HAP-1 (cell line): ENCODE data around the gene EPHB2.

ENCODE experiments used
- DNase-seq, 2 experiments: peaks; one replicate each; pipeline ENCODE4 v3.0.0-alpha.2; 2016 to 2020; ENCODE audit warnings: low spot score in 2 of 2
- H3K27me3 ChIP-seq: fragments of 250-450 bp; sonication (Bioruptor Pico); 2 replicates; pipeline ENCODE4 v1.5.1; 2020; ENCODE audit warnings: low read depth, mild to moderate bottlenecking, moderate library complexity
- H3K36me3 ChIP-seq: fragments of 250-450 bp; sonication (Bioruptor Pico); replicated peaks from 2 replicates; pipeline ENCODE4 v1.5.1; 2020; ENCODE audit warnings: mild to moderate bottlenecking
- H3K4me1 ChIP-seq: fragments of 250-450 bp; sonication (Bioruptor Pico); 2 replicates; pipeline ENCODE4 v1.5.1; 2020; ENCODE audit warnings: mild to moderate bottlenecking
- H3K4me3 ChIP-seq: fragments of 250-450 bp; sonication (Bioruptor Pico); 2 replicates; pipeline ENCODE4 v1.5.1; 2020; ENCODE audit warnings: mild to moderate bottlenecking, moderate library complexity
- H3K9me3 ChIP-seq: fragments of 250-450 bp; sonication (Bioruptor Pico); 2 replicates; pipeline ENCODE4 v1.5.1; 2020; ENCODE audit warnings: mild to moderate bottlenecking, moderate library complexity
- in situ Hi-C: fragments of 300-500 bp; cut with MboI; formaldehyde crosslinking; loops from 3 replicates; pipeline ENCODE4 v1.14.3; 2020; ENCODE audit warnings: low sequenced_read_pairs, inconsistent platforms, mixed read lengths

Gene EPHB2

DNA sequence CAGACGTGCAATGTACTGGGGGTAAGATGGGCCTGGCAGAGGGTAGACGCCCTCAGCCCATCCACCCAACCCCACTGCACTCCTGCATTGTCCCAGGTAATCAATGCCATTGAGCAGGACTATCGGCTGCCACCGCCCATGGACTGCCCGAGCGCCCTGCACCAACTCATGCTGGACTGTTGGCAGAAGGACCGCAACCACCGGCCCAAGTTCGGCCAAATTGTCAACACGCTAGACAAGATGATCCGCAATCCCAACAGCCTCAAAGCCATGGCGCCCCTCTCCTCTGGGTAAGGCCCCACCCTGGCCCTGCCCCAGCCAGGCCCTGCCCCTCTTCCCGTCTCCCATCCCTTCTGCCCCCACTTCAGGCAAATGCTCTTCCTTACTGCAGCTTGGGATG, 199.6 kb downstream of the EPHB2 start:
- Histone ChIP-seq H3K4me1 (no peaks in the 10 kb centered on the region), H3K36me3 (no peaks in the 10 kb centered on the region), H3K4me3 (no peak overlapping the region), H3K27me3 (no peaks in the 10 kb centered on the region), H3K9me3 (no peaks in the 10 kb centered on the region)
- no peak for DNase-seq
- in situ Hi-C loops, result no loop called here

DNA sequence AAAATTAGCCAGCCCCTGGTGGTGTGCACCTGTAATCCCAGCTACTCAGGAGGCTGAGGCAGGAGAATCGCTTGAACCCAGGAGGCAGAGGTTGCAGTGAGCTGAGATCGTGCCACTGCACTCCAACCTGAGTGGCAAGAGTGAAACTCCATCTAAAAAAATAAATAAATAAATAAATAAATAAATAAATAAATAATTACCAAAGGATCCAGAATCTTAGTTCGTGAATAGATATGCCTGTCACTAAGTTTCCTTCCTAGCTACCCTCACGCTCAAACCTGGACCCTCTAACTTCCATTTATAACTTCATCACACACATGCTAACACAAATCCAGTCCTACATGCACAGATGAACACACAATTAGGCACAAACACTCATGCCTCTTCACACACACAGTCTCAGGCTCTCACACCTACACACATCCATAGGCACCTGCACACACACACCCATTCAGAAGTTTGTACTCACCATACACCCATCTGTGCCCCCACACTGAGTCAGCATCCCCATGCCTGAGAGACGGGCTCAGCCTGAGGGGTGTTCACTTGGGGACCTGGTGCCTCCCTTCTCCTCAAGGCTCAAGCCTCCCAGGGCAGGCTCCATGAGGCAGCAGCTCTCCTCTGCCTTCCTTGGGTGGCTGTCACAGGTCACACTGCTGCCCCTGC, 200.5 kb downstream of the EPHB2 start:
- no peak for DNase-seq
- H3K4me1 ChIP-seq, result no peaks in the 10 kb centered on the region
- H3K27me3 ChIP-seq, result no peaks in the 10 kb centered on the region
- in situ Hi-C loops, result no loop called here
- H3K36me3 ChIP-seq, result no peaks in the 10 kb centered on the region
- no peaks in the 10 kb centered on the region for H3K9me3 ChIP-seq
- H3K4me3 ChIP-seq, result no peak overlapping the region

DNA sequence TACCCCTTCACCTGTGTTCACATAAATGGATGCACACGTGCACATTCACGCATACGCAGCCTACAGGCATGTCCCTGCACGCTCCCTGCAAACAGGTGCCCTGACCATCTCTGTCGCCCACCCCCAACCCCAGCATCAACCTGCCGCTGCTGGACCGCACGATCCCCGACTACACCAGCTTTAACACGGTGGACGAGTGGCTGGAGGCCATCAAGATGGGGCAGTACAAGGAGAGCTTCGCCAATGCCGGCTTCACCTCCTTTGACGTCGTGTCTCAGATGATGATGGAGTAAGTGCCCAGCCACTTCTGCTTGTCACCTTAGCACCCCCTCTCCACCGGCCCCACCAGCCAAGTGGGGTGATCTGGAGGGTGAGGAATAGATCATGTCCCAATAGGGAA, 201.7 kb downstream of the EPHB2 start:
- H3K27me3 ChIP-seq, result no peaks in the 10 kb centered on the region
- H3K4me1 ChIP-seq, result no peaks in the 10 kb centered on the region
- in situ Hi-C loops, result no loop called here
- H3K36me3 ChIP-seq, result no peaks in the 10 kb centered on the region
- no peaks in the 10 kb centered on the region for H3K9me3 ChIP-seq
- DNase-seq, result no peak
- H3K4me3 ChIP-seq, result no peak overlapping the region

DNA sequence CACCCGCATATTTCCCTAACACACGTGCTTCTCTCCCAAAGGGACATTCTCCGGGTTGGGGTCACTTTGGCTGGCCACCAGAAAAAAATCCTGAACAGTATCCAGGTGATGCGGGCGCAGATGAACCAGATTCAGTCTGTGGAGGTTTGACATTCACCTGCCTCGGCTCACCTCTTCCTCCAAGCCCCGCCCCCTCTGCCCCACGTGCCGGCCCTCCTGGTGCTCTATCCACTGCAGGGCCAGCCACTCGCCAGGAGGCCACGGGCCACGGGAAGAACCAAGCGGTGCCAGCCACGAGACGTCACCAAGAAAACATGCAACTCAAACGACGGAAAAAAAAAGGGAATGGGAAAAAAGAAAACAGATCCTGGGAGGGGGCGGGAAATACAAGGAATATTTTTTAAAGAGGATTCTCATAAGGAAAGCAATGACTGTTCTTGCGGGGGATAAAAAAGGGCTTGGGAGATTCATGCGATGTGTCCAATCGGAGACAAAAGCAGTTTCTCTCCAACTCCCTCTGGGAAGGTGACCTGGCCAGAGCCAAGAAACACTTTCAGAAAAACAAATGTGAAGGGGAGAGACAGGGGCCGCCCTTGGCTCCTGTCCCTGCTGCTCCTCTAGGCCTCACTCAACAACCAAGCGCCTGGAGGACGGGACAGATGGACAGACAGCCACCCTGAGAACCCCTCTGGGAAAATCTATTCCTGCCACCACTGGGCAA, 202.9 kb downstream of the EPHB2 start:
- Histone ChIP-seq H3K9me3 (no peaks in the 10 kb centered on the region), H3K4me1 (no peaks in the 10 kb centered on the region), H3K36me3 (no peaks in the 10 kb centered on the region), H3K4me3 (no peak overlapping the region), H3K27me3 (no peaks in the 10 kb centered on the region)
- in situ Hi-C loops, result no loop called here
- no peak for DNase-seq

DNA sequence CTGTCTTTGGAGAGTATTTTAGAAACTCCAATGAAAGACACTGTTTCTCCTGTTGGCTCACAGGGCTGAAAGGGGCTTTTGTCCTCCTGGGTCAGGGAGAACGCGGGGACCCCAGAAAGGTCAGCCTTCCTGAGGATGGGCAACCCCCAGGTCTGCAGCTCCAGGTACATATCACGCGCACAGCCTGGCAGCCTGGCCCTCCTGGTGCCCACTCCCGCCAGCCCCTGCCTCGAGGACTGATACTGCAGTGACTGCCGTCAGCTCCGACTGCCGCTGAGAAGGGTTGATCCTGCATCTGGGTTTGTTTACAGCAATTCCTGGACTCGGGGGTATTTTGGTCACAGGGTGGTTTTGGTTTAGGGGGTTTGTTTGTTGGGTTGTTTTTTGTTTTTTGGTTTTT, 203.5 kb downstream of the EPHB2 start:
- no peak for DNase-seq
- H3K4me3 ChIP-seq, result no peak overlapping the region
- no peaks in the 10 kb centered on the region for H3K36me3 ChIP-seq
- in situ Hi-C loops, result no loop called here
- H3K9me3 ChIP-seq, result no peaks in the 10 kb centered on the region
- H3K4me1 ChIP-seq, result no peaks in the 10 kb centered on the region
- H3K27me3 ChIP-seq, result no peaks in the 10 kb centered on the region

DNA sequence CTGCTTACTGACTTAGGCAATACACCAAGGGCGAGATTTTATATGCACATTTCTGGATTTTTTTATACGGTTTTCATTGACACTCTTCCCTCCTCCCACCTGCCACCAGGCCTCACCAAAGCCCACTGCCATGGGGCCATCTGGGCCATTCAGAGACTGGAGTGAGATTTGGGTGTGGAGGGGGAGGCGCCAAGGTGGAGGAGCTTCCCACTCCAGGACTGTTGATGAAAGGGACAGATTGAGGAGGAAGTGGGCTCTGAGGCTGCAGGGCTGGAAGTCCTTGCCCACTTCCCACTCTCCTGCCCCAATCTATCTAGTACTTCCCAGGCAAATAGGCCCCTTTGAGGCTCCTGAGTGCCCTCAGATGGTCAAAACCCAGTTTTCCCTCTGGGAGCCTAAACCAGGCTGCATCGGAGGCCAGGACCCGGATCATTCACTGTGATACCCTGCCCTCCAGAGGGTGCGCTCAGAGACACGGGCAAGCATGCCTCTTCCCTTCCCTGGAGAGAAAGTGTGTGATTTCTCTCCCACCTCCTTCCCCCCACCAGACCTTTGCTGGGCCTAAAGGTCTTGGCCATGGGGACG, 204.1 kb downstream of the EPHB2 start:
- DNase-seq, result no peak
- in situ Hi-C loops, result no loop called here
- H3K27me3 ChIP-seq, result no peaks in the 10 kb centered on the region

DNA sequence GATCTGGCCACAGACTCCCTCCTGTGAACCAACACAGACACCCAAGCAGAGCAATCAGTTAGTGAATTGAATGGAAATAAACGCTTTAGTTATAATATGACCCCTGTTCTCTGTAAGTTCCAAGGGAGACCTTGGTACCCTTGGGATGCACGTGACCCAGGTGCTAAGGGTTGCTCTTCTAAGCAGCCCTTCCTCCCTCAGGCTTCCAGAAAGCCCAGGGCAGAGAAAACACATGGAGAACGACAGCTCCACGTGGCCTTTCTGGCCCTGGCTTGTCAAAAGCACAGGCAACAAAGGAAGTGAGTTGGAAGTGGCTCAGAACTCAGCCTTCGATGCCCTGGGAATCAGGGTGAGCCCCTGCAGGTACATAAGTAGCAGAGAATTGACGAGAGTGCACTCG, 204.6 kb downstream of the EPHB2 start:
- Histone ChIP-seq H3K9me3 (no peaks in the 10 kb centered on the region), H3K4me1 (no peaks in the 10 kb centered on the region), H3K4me3 (no peak overlapping the region), H3K36me3 (no peaks in the 10 kb centered on the region), H3K27me3 (no peaks in the 10 kb centered on the region)
- in situ Hi-C loops, result no loop called here
- no peak for DNase-seq

More for the DNA sequence above, 204.1 kb downstream of the EPHB2 start:
- Histone ChIP-seq H3K9me3 (no peaks in the 10 kb centered on the region), H3K4me1 (no peaks in the 10 kb centered on the region), H3K36me3 (no peaks in the 10 kb centered on the region), H3K4me3 (no peak overlapping the region)

DNA sequence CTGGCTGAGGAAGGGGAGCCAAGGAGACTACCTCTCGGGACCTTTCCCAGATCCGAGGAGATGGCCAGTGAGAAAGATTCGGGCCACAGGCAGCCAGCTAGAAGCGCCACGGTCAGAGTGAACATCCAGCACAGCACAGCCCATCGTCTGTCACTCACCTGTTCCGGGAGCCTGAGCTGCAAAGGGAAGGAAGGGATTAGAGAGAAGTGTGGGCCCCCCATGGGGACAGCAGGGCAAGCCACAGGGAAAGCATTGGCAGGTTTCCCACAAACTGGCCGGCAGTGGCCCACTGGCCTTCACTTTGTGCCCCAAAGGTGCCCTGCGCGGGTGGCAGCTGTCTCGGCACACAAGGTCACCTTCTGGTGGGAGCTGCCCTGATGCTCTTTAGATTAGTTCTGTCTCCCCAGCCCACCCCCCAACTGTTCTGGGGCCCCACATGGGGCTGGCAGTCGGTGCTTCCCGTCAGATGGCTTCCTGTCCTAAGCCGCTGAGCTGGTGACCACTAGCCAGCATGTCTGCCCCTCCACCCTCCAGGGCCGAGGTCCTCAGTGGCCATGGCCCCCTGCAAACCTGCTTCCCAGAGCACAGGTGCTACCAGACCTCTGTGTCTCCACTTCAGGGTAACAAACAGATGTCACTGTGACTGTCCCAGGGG, 205.3 kb downstream of the EPHB2 start:
- in situ Hi-C loops, result no loop called here
- H3K4me3 ChIP-seq, result no peak overlapping the region
- H3K9me3 ChIP-seq, result no peaks in the 10 kb centered on the region
- no peaks in the 10 kb centered on the region for H3K36me3 ChIP-seq
- H3K4me1 ChIP-seq, result no peaks in the 10 kb centered on the region
- H3K27me3 ChIP-seq, result no peaks in the 10 kb centered on the region
- no peak for DNase-seq

DNA sequence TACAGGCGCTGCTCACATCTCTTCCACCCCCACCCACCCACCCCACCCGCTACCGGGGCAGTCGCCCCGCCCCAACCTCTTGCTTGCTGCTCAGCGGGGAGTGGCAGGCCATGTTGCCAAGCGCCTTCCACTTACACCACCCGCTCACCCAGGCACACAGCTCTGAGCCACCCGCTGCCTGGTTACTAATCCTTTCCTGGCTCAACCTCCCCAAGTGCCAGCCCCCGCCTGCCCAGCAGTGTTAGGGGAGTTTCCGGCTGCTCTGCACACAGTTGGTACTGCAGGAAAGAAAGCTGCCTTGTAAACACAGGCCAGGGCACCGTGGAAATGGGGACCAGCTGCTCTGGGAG, 205.8 kb downstream of the EPHB2 start:
- in situ Hi-C loops, result no loop called here
- no peaks in the 10 kb centered on the region for H3K9me3 ChIP-seq
- DNase-seq, result no peak
- H3K4me3 ChIP-seq, result no peak overlapping the region
- H3K4me1 ChIP-seq, result no peaks in the 10 kb centered on the region
- no peaks in the 10 kb centered on the region for H3K27me3 ChIP-seq
- no peaks in the 10 kb centered on the region for H3K36me3 ChIP-seq

DNA sequence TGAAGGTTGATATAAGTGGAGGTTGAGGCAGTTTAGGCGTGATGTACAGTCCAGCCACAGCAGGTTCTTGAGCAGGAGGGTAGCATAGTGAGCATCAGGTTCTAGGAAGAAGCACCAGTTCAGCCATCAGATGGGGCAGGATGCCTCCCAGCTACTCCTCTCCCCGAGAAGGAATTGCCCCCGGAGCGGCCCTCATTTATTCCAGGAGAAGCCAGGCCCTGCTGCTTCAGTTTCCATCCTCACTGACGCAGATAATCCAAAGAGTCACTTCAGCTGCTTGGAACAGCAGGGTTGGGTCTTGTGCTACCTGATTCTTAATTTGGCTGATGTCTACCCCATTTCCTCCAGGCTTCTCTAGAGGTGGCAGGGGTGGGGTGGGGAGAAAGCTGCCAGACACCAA, 207.3 kb downstream of the EPHB2 start:
- Histone ChIP-seq H3K4me3 (no peak overlapping the region), H3K36me3 (no peaks in the 10 kb centered on the region), H3K4me1 (no peaks in the 10 kb centered on the region), H3K27me3 (no peaks in the 10 kb centered on the region), H3K9me3 (no peaks in the 10 kb centered on the region)
- in situ Hi-C loops, result no loop called here
- no peak for DNase-seq

DNA sequence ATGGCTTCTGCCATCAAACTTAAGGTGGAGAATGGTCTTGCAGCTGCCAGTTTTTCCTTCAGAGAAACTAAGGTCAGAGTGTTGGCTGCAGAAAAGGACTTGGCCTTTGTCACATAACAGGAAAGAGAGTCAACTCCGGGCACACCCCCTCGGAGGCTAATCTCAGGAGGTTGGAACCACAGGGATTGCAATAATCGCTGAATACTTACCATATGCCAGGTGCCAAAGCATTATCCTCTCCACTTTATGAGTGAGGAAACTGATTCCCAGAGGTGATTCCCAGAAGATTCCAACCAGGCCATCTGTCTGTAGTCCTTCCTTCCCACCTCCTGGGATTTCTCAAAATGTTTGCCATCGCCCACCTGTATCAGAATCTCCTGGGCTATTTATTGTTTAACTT, 208.0 kb downstream of the EPHB2 start:
- in situ Hi-C loops, result no loop called here
- H3K36me3 ChIP-seq, result no peaks in the 10 kb centered on the region
- H3K4me1 ChIP-seq, result no peaks in the 10 kb centered on the region
- no peaks in the 10 kb centered on the region for H3K27me3 ChIP-seq
- H3K9me3 ChIP-seq, result no peaks in the 10 kb centered on the region
- DNase-seq, result no peak
- H3K4me3 ChIP-seq, result no peak overlapping the region

DNA sequence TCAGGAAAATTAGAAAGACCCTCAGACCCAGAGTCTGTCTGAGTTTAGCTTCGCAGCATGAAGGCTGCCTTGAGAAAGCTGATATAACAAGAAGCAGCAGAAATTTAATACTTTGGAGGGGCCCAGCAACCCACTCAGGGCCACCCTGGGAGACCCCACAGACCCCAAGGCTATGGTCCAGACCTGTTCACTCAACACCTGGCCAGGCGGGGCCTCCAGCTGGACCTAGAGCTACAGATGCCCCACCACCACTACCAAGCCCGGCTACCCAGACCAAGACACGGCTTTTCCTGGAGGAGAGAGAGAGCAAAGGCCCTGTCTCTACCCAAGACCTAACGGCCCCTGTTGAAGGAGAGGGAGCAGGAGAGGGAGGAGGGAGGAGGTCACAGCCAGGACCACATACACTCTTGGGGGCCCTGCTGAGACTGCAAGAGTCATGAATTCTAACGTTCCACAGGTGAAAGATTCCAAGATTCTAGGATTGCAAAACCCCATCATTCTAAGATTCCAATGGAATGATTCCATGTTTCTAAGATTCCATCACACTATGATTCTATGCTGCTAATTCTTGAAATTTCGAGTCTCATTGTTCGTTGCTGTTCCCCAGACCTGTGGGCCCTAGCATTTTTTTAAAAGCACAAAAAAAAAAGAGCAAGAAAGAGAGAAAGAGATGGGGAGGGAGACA, 208.8 kb downstream of the EPHB2 start:
- no peaks in the 10 kb centered on the region for H3K9me3 ChIP-seq
- no peak overlapping the region for H3K4me3 ChIP-seq
- DNase-seq, result no peak
- no peaks in the 10 kb centered on the region for H3K27me3 ChIP-seq
- no peaks in the 10 kb centered on the region for H3K4me1 ChIP-seq
- H3K36me3 ChIP-seq, result no peaks in the 10 kb centered on the region
- in situ Hi-C loops, result loop anchor here (10.0 kb wide), 1 partner anchor 255 kb away; no protein-coding TSS in a partner anchor

DNA sequence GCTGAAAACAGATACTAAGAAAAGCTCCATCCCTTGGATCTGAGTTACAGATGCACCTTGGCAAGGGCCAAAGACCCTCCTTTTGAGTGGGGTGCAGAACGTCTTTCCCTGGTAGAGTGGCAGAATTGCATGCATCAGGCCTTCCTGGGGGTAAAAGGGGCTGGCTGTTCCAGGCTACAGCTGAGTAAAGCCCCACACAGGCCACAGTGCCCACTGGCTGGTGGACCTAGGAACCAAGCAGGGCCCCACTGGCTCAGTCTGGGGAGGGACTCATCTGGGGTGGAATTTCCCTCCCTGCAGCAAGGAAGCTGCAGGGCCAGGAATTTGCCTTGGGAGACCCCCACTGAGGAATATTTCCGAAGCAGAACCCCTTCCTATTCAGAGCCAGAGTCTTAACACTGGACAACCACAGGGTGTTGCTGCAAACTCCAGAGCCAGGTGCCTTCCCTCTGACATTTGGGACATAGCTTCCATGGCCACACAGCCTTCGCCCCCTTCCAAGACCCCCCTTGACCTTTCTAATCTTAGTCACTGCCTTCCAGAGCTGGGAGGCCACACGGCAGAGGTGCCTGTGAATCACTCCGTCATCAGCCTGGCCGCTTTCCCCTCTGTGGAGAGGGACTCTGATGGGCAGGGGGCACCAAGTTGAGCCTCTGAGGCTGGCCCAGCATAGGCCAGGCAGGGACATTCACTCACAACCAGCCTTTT, 209.5 kb downstream of the EPHB2 start:
- Histone ChIP-seq H3K9me3 (no peaks in the 10 kb centered on the region), H3K36me3 (no peaks in the 10 kb centered on the region), H3K4me3 (no peak overlapping the region), H3K27me3 (no peaks in the 10 kb centered on the region), H3K4me1 (no peaks in the 10 kb centered on the region)
- DNase-seq, result no peak
- in situ Hi-C loops, result loop anchor here (10.0 kb wide), 1 partner anchor 255 kb away; no protein-coding TSS in a partner anchor
